Stomach (tissue), 19 donors: ENCODE measurements around the gene ADORA2B. TPM values are rescaled to one million over a fixed set of nuclear protein-coding genes. Genes with fewer than 3 reads are reported as not detected.
"Not testable (repeated sequence)": the region's sequence is repeated elsewhere in the genome, so short reads cannot be mapped to it uniquely, and the experiment has no call there.

Experiments used
- DNase-seq, 2 donors: peaks; one replicate each; pipeline versions ENCODE4 v3.0.0 to v3.0.0-alpha.2; 2013 to 2019
- H3K27ac ChIP-seq, 5 donors: fragments of 200-600 bp in 4 of 5; sonication (generic) in 4 of 5; one replicate each; pipeline ENCODE4 v1.5.1; 2013 to 2019; ENCODE audit warnings: mild to moderate bottlenecking in 1 of 5, moderate library complexity in 1 of 5
- H3K27me3 ChIP-seq, 3 donors: fragments of 200-600 bp; sonication (generic); one replicate each; pipeline ENCODE4 v1.5.1; 2017 to 2019; ENCODE audit warnings: mixed run types in 1 of 3
- H3K36me3 ChIP-seq, 4 donors: fragments of 200-600 bp; sonication (generic); 1 replicate in 3 of 4; 2 replicates in 1 of 4; pipeline ENCODE4 v1.5.1; 2016 to 2019
- H3K4me1 ChIP-seq, 4 donors: fragments of 200-600 bp; sonication (generic); one replicate each; pipeline ENCODE4 v1.5.1; 2016 to 2019
- H3K4me3 ChIP-seq, 4 donors: fragments of 200-600 bp; sonication (generic) in 3 of 4; one replicate each; pipeline ENCODE4 v1.5.1; 2016 to 2019; ENCODE audit warnings: mild to moderate bottlenecking in 1 of 4
- H3K9me3 ChIP-seq, 4 donors: fragments of 200-600 bp; sonication (generic); one replicate each; pipeline ENCODE4 v1.5.1; 2016 to 2019
- EP300 ChIP-seq: sonication (generic); formaldehyde crosslinking; IDR thresholded peaks from one replicate; pipeline ENCODE4 v1.6.1; 2017; ENCODE audit warnings: antibody characterized with exemption
- POLR2A ChIP-seq, 4 donors: fragments of 450-650 bp; IDR thresholded peaks; one replicate each; pipeline ENCODE4 v1.6.1; 2016; ENCODE audit warnings: antibody characterized with exemption in 4 of 4, control low read depth in 2 of 4, mild to moderate bottlenecking in 1 of 4, moderate library complexity in 1 of 4
- POLR2AphosphoS5 ChIP-seq, 3 donors: sonication (generic); formaldehyde crosslinking; IDR thresholded peaks; one replicate each; pipeline ENCODE4 v1.6.1; 2016; ENCODE audit warnings: antibody characterized with exemption in 3 of 3
- WGBS, 5 donors: extraction: QIAGEN DNeasy Blood & Tissue Kit in 3 of 5; methylation state at CpG; one replicate each; pipeline versions ENCODE4 v1.1.5 to v1.1.7; 2013 to 2018; 5-methylcytosine and 5-hydroxymethylcytosine counted together
- intact Hi-C: fragments of 100-400 bp; cut with DNase I; formaldehyde crosslinking; loops from one replicate; pipeline ENCODE4 v1.15.1; 2023; ENCODE audit warnings: low total_unique reads
- long read RNA-seq, 10 donors: transcript quantifications; one replicate each; lab custom pipeline, GENCODE V29; 2026
- polyA plus RNA-seq, 3 donors: library from polyadenylated mRNA; stranded (reverse); fragments of 200-250 nt; gene quantifications; one replicate each; pipeline ENCODE4 v1.2.3, GENCODE V29; 2013
- total RNA-seq, 5 donors: library from RNA; depleted of rRNA; stranded (reverse); fragments of >200 nt; gene quantifications; one replicate each; pipeline versions ENCODE4 v1.1.0 to v1.2.3, GENCODE V29; 2014 to 2016
- TF ChIP-seq, protein P1 (sequence below), 7 experiments: fragments of 450-650 bp in 4 of 7; fragments of 200-600 bp in 3 of 7; sonication (generic) in 3 of 7; IDR thresholded peaks; one replicate each; pipeline ENCODE4 v1.5.1; 2016 to 2019; ENCODE audit warnings: antibody characterized with exemption in 7 of 7, control low read depth in 2 of 7, mild to moderate bottlenecking in 1 of 7
- donor health status: healthy with polysubstance abuse.
- donor health status: Bipolar disorder and iron deficiency.
- donor health status: healthy.

Gene ADORA2B
- total RNA-seq (10 to 100 TPM in 1 of 5 donors, 1 to 10 TPM in 1, under 1 TPM in 1, not detected in 2; 0.72 to 18.8 (median 3.5) TPM), polyA plus RNA-seq (1 to 10 TPM in 1 of 3 donors, under 1 TPM in 2; 0.25 to 6.3 (median 0.61) TPM)
- long read RNA-seq, donor 1, result 0 reads
- long read RNA-seq, donor 2, result 0 reads
- long read RNA-seq, donor 3, result 0 reads
- long read RNA-seq, donor 4, result 0 reads
- long read RNA-seq, donor 5, partial matches to known transcripts, result 0 of 2 reads
- long read RNA-seq, donor 5, other reads (novel, unspliced or antisense), result 0 of 2 reads
- long read RNA-seq, donor 6, partial matches to known transcripts, result 0 of 2 reads
- long read RNA-seq, donor 6, other reads (novel, unspliced or antisense), result 0 of 2 reads
- long read RNA-seq, donor 7, result 0 reads
- long read RNA-seq, donor 8, partial matches to known transcripts, result 0 of 4 reads
- long read RNA-seq, donor 8, other reads (novel, unspliced or antisense), result 0 of 4 reads
- long read RNA-seq, donor 9, partial matches to known transcripts, result 0 of 5 reads
- long read RNA-seq, donor 9, other reads (novel, unspliced or antisense), result 0 of 5 reads
- long read RNA-seq, donor 10, result 0 reads

DNA sequence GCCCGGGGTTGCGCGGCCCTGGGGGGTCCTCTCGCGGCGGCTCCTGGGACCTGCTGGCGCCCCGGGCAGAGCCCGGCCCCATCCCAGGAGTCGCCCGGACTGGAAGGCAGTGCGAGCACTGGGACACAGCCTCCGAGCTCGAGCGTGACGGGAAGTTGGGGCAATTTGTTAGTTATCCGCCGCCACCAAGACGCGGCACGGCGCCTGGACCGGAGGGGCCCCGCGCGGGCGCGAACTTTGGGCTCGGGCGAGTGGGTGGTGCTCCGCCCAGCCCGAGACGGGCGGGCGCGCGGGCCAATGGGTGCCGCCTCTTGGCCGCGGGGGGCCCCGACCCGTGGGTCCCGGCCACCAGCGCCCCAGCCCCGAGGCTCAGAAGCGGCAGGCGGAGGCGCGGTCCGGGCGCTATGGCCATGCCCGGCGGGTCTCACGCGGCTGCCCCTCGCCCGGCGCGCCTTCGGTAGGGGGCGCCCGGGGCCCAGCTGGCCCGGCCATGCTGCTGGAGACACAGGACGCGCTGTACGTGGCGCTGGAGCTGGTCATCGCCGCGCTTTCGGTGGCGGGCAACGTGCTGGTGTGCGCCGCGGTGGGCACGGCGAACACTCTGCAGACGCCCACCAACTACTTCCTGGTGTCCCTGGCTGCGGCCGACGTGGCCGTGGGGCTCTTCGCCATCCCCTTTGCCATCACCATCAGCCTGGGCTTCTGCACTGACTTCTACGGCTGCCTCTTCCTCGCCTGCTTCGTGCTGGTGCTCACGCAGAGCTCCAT, at the start of gene ADORA2B:
Gene ADORA2B (plus strand): TSS at position 372 of the 768 bp plus-strand sequence. CDS start 119 bp downstream, at position 491.
- intact Hi-C loops, result no loop called here
- 0 to 1% (median 0%) methylated on average over 11 to 88 of the region's 88 CpGs; no CpG with 5 or more reads in 1 of the 5 donors for WGBS, 5 donors
- DNase-seq, result peak; percentile 60 to 87

DNA sequence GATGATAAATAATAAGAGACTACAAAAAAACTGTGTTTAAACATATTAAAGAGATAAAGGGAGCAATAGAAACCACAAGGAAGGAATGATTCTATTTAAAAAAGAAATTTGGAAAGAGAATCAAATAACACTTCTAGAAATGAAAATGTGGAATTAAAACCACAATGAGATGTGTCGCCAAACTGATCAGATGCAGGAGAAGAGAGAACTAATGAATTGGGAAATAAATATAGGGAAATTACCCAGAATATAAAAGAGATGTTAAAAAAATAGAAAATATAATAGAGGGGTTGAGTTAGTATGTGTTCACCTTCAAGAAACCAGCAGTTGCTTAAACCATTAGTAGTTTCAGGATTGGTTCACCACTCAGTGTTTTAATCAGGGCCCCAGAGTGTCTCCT, 48.7 kb upstream of the ADORA2B start:
- H3K4me3 ChIP-seq, result no peak overlapping the region
- TF ChIP-seq POLR2AphosphoS5 (IDR thresholded peaks at IDR 0.05), result no peak
- TF ChIP-seq, protein P1, sequence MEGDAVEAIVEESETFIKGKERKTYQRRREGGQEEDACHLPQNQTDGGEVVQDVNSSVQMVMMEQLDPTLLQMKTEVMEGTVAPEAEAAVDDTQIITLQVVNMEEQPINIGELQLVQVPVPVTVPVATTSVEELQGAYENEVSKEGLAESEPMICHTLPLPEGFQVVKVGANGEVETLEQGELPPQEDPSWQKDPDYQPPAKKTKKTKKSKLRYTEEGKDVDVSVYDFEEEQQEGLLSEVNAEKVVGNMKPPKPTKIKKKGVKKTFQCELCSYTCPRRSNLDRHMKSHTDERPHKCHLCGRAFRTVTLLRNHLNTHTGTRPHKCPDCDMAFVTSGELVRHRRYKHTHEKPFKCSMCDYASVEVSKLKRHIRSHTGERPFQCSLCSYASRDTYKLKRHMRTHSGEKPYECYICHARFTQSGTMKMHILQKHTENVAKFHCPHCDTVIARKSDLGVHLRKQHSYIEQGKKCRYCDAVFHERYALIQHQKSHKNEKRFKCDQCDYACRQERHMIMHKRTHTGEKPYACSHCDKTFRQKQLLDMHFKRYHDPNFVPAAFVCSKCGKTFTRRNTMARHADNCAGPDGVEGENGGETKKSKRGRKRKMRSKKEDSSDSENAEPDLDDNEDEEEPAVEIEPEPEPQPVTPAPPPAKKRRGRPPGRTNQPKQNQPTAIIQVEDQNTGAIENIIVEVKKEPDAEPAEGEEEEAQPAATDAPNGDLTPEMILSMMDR (IDR thresholded peaks at IDR 0.05), result no peak
- TF ChIP-seq POLR2A (IDR thresholded peaks at IDR 0.05), result no peak
- no peak for TF ChIP-seq EP300
- no peak for DNase-seq
- no peaks in the 10 kb centered on the region for H3K36me3 ChIP-seq
- WGBS, 5 donors, result 88 to 100% (median 91%) methylated on average over 1 of the region's 1 CpG
- H3K9me3 ChIP-seq, result no peaks in the 10 kb centered on the region
- peaks cover 4 to 22% (median 12%) of the 10 kb centered on the region in 4 donors for H3K4me1 ChIP-seq
- H3K27ac ChIP-seq, result no peak overlapping the region
- H3K27me3 ChIP-seq, result no peaks in the 10 kb centered on the region
- intact Hi-C loops, result no loop called here

More for the DNA sequence above, at the start of gene ADORA2B:
- peaks cover 0 to 36% (median 22%) of the 10 kb centered on the region in 3 donors for H3K27me3 ChIP-seq
- peaks cover 23 to 42% (median 28%) of the 10 kb centered on the region in 4 donors for H3K4me1 ChIP-seq
- TF ChIP-seq, protein P1 (IDR thresholded peaks at IDR 0.05), result peak in 4 of 7 experiments; percentile 9 to 58 (median 34)
- TF ChIP-seq POLR2AphosphoS5 (IDR thresholded peaks at IDR 0.05), result no peak
- peak within 1 kb of the TSS; percentile 53 to 74 (median 60) for H3K4me3 ChIP-seq
- H3K27ac ChIP-seq, result peak within 1 kb of the TSS in 3 of 5 donors; percentile 14 to 66 (median 44)
- H3K9me3 ChIP-seq, result no peaks in the 10 kb centered on the region
- no peaks in the 10 kb centered on the region for H3K36me3 ChIP-seq

- WGBS, 5 donors, result 88 to 97% (median 94%) methylated on average over 3 of the region's 3 CpGs
- H3K36me3 ChIP-seq, result no peaks in the 10 kb centered on the region
- no peaks in the 10 kb centered on the region for H3K27me3 ChIP-seq
- peaks cover 4 to 22% (median 12%) of the 10 kb centered on the region in 4 donors for H3K4me1 ChIP-seq
- no peaks in the 10 kb centered on the region for H3K9me3 ChIP-seq
- intact Hi-C loops, result no loop called here
- DNase-seq, result no peak
- TF ChIP-seq POLR2A (IDR thresholded peaks at IDR 0.05), result no peak
- TF ChIP-seq, protein P1 (IDR thresholded peaks at IDR 0.05), result no peak
- TF ChIP-seq POLR2AphosphoS5 (IDR thresholded peaks at IDR 0.05), result no peak
- no peak for TF ChIP-seq EP300
- no peak overlapping the region for H3K27ac ChIP-seq
- no peak overlapping the region for H3K4me3 ChIP-seq
These were observed 48.1 kb upstream of the ADORA2B start for GRCh38 chr17:15896834-15897233.

- H3K36me3 ChIP-seq, H3K27ac ChIP-seq, H3K27me3 ChIP-seq, intact Hi-C loops, DNase-seq, H3K9me3 ChIP-seq, H3K4me3 ChIP-seq, H3K4me1 ChIP-seq: not testable (repeated sequence)
- WGBS, 5 donors, result 91 to 97% (median 94%) methylated on average over 4 of the region's 4 CpGs
These were observed 45.3 kb upstream of the ADORA2B start for GRCh38 chr17:15899596-15899995.
